HEK293 (cell line): Measurements from ENCODE around the gene SMO.

ENCODE experiments used
- CTCF ChIP-seq: fragments of 450-650 bp; formaldehyde crosslinking; IDR thresholded peaks from 2 replicates; pipeline ENCODE4 v1.5.1; 2016; ENCODE audit warnings: missing biosample characterization, missing genetic modification characterization
- PRDM1 ChIP-seq: fragments of 450-650 bp; formaldehyde crosslinking; IDR thresholded peaks from 2 replicates; pipeline ENCODE4; 2016; ENCODE audit warnings: missing biosample characterization, missing genetic modification characterization
- PRDM10 ChIP-seq: fragments of 450-650 bp; formaldehyde crosslinking; IDR thresholded peaks from 2 replicates; pipeline ENCODE4 v1.5.1; 2016; ENCODE audit warnings: missing biosample characterization, missing genetic modification characterization
- REST ChIP-seq: fragments of 450-650 bp; formaldehyde crosslinking; IDR thresholded peaks from 2 replicates; pipeline ENCODE4 v1.5.1; 2016; ENCODE audit warnings: missing biosample characterization, missing genetic modification characterization
- ZBTB10 ChIP-seq: fragments of 450-650 bp; formaldehyde crosslinking; IDR thresholded peaks from 2 replicates; pipeline ENCODE4 v1.5.1; 2016; ENCODE audit warnings: missing biosample characterization, missing genetic modification characterization

GRCh38 chr7:129193892-129194291 is 5.5 kb downstream of the SMO start:
- TF ChIP-seq PRDM10 (tag by site-specific recombination) (no peak), CTCF (no peak), PRDM1 (tag by site-specific recombination) (no peak), ZBTB10 (tag by site-specific recombination) (no peak), REST (tag by site-specific recombination) (no peak)
